HepG2 (cell line): ENCODE results near the gene GLYATL1B. TPM values are rescaled to one million over a fixed set of nuclear protein-coding genes. Genes with fewer than 3 reads are reported as not detected.
"Not testable (repeated sequence)": the region's sequence is repeated elsewhere in the genome, so short reads cannot be mapped to it uniquely, and the experiment has no call there.

Experiments
- ATAC-seq: fragments of 200-7000 bp; cut with Tn5 transposase; 3 replicates; pipeline ENCODE4 v1.9.1; 2020; ENCODE audit warnings: mild to moderate bottlenecking, moderate library complexity
- BruUV-seq: library from RNA; stranded (reverse); fragments of 400-500 nt; replicated peaks from 2 replicates; lab custom pipeline; 2021; lab: Mats Ljungman, UMichigan
- CTCF ChIA-PET: fragments of 300-600 bp; formaldehyde crosslinking; extraction: SDS; loops from one replicate; lab custom pipeline; 2021; ENCODE audit warnings: low total read pairs, inconsistent platforms, low intra/inter-chr PET ratio; lab: Yijun Ruan, JAX
- POLR2A ChIA-PET: fragments of 350-600 bp; sonication (Branson Sonifier 250); formaldehyde crosslinking; loops from one replicate; lab custom pipeline; 2020; ENCODE audit warnings: antibody characterized with exemption, inconsistent platforms; lab: Yijun Ruan, JAX
- DNase-seq: peaks from one replicate; pipeline ENCODE4 v3.0.0-alpha.2; 2015; ENCODE audit warnings: low spot score
- FAIRE-seq: peaks from 3 replicates; lab custom pipeline; 2011; peaks lifted over from hg19 to GRCh38; lab: Jason Lieb, UNC
- H2AFZ ChIP-seq: one replicate; pipeline ENCODE4 v1.6.1; 2011; ENCODE audit warnings: low read length, inconsistent platforms
- H3K27ac ChIP-seq: fragments of 300-600 bp; 3 replicates; pipeline ENCODE4 v1.8.0; 2011; ENCODE audit warnings: mixed run types, mild to moderate bottlenecking, mixed read lengths, low read length, inconsistent platforms; ENCODE audit not compliant: insufficient read depth; ENCODE audit errors: extremely low read length
- H3K27me3 ChIP-seq, 2 experiments: fragments of 200-600 bp in 1 of 2; 2 replicates in 1 of 2; 3 replicates in 1 of 2; pipeline versions ENCODE4 v1.6.0 to v1.8.0; 2011; ENCODE audit warnings: low read length in 2 of 2, mild to moderate bottlenecking in 2 of 2, moderate library complexity in 2 of 2, inconsistent platforms in 1 of 2; ENCODE audit not compliant: insufficient read depth in 2 of 2, control insufficient read depth in 1 of 2
- H3K36me3 ChIP-seq, 2 experiments: fragments of 200-600 bp in 1 of 2; replicated peaks in 1 of 2; 2 replicates in 1 of 2; 3 replicates in 1 of 2; pipeline versions ENCODE4 v1.5.1 to v1.8.0; 2011; ENCODE audit warnings: low read length in 2 of 2, inconsistent platforms in 1 of 2; ENCODE audit not compliant: insufficient read depth in 2 of 2, control insufficient read depth in 1 of 2
- H3K4me1 ChIP-seq: 2 replicates; pipeline ENCODE4 v1.5.1; 2012; ENCODE audit warnings: low read length, inconsistent platforms; ENCODE audit not compliant: insufficient read depth
- H3K4me2 ChIP-seq: 2 replicates; pipeline ENCODE4 v1.6.0; 2011; ENCODE audit warnings: low read depth, low read length, inconsistent platforms
- H3K4me3 ChIP-seq, 3 experiments: fragments of 200-600 bp in 1 of 3; sonication (generic), shearing (Covaris generic) in 1 of 3; replicated peaks in 1 of 3; 2 replicates each; pipeline ENCODE4 v1.5.1; 2011 to 2016; ENCODE audit warnings: low read length in 3 of 3, inconsistent platforms in 2 of 3, low read depth in 2 of 3, mild to moderate bottlenecking in 2 of 3, control low read depth in 1 of 3, mixed read lengths in 1 of 3; ENCODE audit not compliant: insufficient read depth in 1 of 3
- H3K79me2 ChIP-seq: one replicate; pipeline ENCODE4 v1.6.1; 2011; ENCODE audit warnings: low read length, inconsistent platforms; ENCODE audit not compliant: insufficient read depth
- H3K9ac ChIP-seq: 2 replicates; pipeline ENCODE4 v1.6.0; 2011; ENCODE audit warnings: mild to moderate bottlenecking, low read depth, low read length, inconsistent platforms; ENCODE audit not compliant: insufficient read depth
- H3K9me3 ChIP-seq: 2 replicates; pipeline ENCODE4 v1.5.1; 2012; ENCODE audit warnings: mild to moderate bottlenecking, low read length
- H4K20me1 ChIP-seq: 2 replicates; pipeline ENCODE4 v1.6.0; 2011; ENCODE audit warnings: inconsistent platforms, mild to moderate bottlenecking, low read length, moderate library complexity; ENCODE audit not compliant: insufficient read depth
- WGBS: methylation state at CpG from one replicate; pipeline ENCODE4 v1.1.6; 2017; ENCODE audit warnings: low lambda C conversion rate; 5-methylcytosine and 5-hydroxymethylcytosine counted together
- in situ Hi-C: cut with HindIII; loops from 2 replicates; pipeline ENCODE4 v1.10.0; 2017; ENCODE audit warnings: low pct_unique_long_range_greater_than_20kb; ENCODE audit not compliant: extremely low pct_ligation_motif_present
- intact Hi-C: fragments of 100-400 bp; cut with micrococcal nuclease; formaldehyde crosslinking; loops from one replicate; pipeline ENCODE4 v1.10.0; 2022; ENCODE audit not compliant: unreplicated experiment
- polyA plus RNA-seq, 8 experiments: library from polyadenylated mRNA; depleted of rRNA in 3 of 8; stranded (reverse) in 7 of 8; unstranded in 1 of 8; fragments of >200 nt; fragmentation: Illumina TruSeq in 4 of 8; extraction: Trizol in 4 of 8; gene quantifications; 2 replicates each; pipeline versions ENCODE4 v1.2.1 to v1.2.3, GENCODE V29; 2011 to 2016; ENCODE audit warnings: low read depth in 4 of 8, missing spikeins in 1 of 8, mixed read lengths in 1 of 8; ENCODE audit not compliant: insufficient read depth in 1 of 8
- total RNA-seq, 5 experiments: library from RNA; depleted of rRNA; stranded (reverse); fragments of >200 nt; fragmentation: Illumina TruSeq; extraction: Trizol; gene quantifications; 2 replicates each; pipeline ENCODE4 v1.2.3, GENCODE V29; 2016; ENCODE audit warnings: low read depth in 1 of 5

GLYATL1B gene
- total and polyA plus RNA-seq, 2 of the 13 experiments (the other 11 are each of a cell fraction or from before 2014, with no cell fraction given), result not detected

GRCh38 chr11:59095225-59095624 lies 9.1 kb downstream of the GLYATL1B start:
- ATAC-seq, H2AFZ ChIP-seq, H3K36me3 ChIP-seq, H3K4me2 ChIP-seq, H3K4me3 ChIP-seq, H3K79me2 ChIP-seq, BruUV-seq, H3K9me3 ChIP-seq, H3K27me3 ChIP-seq, H3K9ac ChIP-seq, DNase-seq, H3K4me1 ChIP-seq, FAIRE-seq, H4K20me1 ChIP-seq, POLR2A ChIA-PET, intact Hi-C loops, H3K27ac ChIP-seq: not testable (repeated sequence)
- CTCF ChIA-PET, result interaction anchor here (3.9 kb wide), 1 partner anchor 41 kb away, joined by 42 read pairs; no protein-coding TSS in a partner anchor
- WGBS, result 53% methylated on average over 1 of the region's 1 CpG
- in situ Hi-C loops, result loop anchor here (5.0 kb wide), 1 partner anchor 42 kb away; no protein-coding TSS in a partner anchor

GRCh38 chr11:59095972-59096575 lies 10.0 kb downstream of the GLYATL1B start:
- CTCF ChIA-PET, result interaction anchor here (2.1 to 3.9 kb wide), 2 partner anchors 40 to 62 kb away, joined by 18 to 42 read pairs; no protein-coding TSS in a partner anchor
- ATAC-seq, intact Hi-C loops: not testable (repeated sequence)

More at GRCh38 chr11:59095972-59096575, 10.0 kb downstream of the GLYATL1B start:
- FAIRE-seq, H3K9me3 ChIP-seq, H4K20me1 ChIP-seq, H3K27ac ChIP-seq, POLR2A ChIA-PET, H3K9ac ChIP-seq, H3K4me3 ChIP-seq, DNase-seq, H3K36me3 ChIP-seq, H3K4me1 ChIP-seq, H3K4me2 ChIP-seq, H3K79me2 ChIP-seq, H3K27me3 ChIP-seq, H2AFZ ChIP-seq, BruUV-seq: not testable (repeated sequence)
- 12% methylated on average over 5 of the region's 5 CpGs for WGBS
- in situ Hi-C loops, result loop anchor here (5.0 kb wide), 1 partner anchor 41 kb away; no protein-coding TSS in a partner anchor
